Suprapubic skin (tissue), 4 donors: ENCODE results near the gene SENP1.

Experiments
- CTCF ChIP-seq, 2 donors: fragments of 200-600 bp in 1 of 2; fragments of 450-650 bp in 1 of 2; sonication (generic) in 1 of 2; IDR thresholded peaks; one replicate each; pipeline ENCODE4 v1.5.1; 2016 to 2019; ENCODE audit warnings: antibody characterized with exemption in 2 of 2, mild to moderate bottlenecking in 1 of 2, moderate library complexity in 1 of 2
- EP300 ChIP-seq: sonication (generic); formaldehyde crosslinking; IDR thresholded peaks from one replicate; pipeline ENCODE4 v1.6.1; 2017; ENCODE audit warnings: antibody characterized with exemption
- POLR2A ChIP-seq, 2 donors: fragments of 450-650 bp; IDR thresholded peaks; one replicate each; pipeline ENCODE4 v1.6.1; 2017; ENCODE audit warnings: antibody characterized with exemption in 2 of 2, mild to moderate bottlenecking in 2 of 2, moderate library complexity in 2 of 2
- POLR2AphosphoS5 ChIP-seq, 3 donors: sonication (generic); formaldehyde crosslinking; IDR thresholded peaks; one replicate each; pipeline ENCODE4 v1.6.1; 2017; ENCODE audit warnings: antibody characterized with exemption in 3 of 3

DNA sequence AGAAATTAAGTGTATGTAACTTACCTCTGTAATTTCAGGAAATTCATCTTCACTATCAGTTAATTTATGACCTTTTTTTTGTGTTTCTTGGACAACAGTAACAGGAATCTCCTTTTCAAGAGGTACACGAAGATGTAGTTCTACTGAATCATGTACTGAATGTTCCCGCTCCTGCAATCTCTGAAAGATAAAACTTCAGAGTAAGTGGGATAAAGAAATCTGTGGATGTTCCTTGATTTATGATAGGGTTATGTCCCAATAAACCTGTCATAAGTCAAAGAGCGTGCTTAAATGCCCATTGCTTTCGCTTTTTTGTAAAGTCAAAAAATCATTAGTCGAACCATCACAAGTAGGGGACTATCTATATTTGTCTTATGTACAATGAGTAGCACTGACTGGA, 40.8 kb downstream of the SENP1 start:
- TF ChIP-seq CTCF (IDR thresholded peaks at IDR 0.05) (no peak), POLR2A (IDR thresholded peaks at IDR 0.05) (no peak), POLR2AphosphoS5 (IDR thresholded peaks at IDR 0.05) (no peak), EP300 (no peak)
